ENCODE measurements around the gene ORAI1. TPM values are rescaled to one million over a fixed set of nuclear protein-coding genes. Genes with fewer than 3 reads are reported as not detected.
"Not testable (repeated sequence)": the region's sequence is repeated elsewhere in the genome, so short reads cannot be mapped to it uniquely, and the experiment has no call there.

The ORAI1 gene
- polyA plus RNA-seq, 3 donors from 2014 or later = 145 to 216 (median 183) TPM

DNA sequence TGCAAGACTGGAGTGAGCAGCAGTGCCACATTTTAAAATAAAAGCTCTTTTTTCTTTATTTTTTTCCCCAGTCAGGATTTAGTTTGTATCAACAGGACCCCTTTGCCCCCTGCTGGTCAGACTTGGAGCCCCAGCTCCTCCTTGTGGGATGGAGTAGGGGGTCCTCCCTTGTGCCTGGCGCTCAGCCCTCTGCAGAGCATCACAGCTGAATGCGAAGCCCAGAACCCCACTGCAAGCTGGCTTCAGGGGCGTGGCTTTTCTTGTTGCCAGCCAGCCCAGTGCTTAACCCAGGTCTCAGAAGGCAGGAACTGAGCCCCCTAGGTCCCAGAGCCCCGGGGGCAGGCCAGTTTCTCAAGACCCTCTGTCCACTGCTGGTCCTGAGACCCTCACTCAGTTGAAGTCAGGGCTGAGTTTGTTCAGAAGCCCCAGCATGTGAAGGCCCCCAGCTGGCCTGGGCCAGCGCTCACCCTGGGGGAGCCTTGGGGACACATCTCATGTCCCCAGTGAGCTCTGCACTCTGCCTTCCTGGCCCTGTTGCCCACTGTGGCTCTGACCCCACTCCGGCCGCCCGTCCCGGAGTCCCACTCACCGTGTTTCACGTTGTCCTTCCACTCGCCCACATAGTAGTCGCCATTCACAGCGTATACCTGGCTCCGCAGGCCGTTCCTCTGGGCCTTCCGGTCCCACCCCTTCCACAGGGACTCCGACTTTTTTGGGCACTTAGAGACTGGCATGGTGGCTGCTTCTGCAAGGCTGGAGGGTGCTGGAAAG, 42.6 kb downstream of the ORAI1 start:
- H3K4me3 Mint-ChIP-seq = no peak overlapping the region
- peak; percentile 49 to 55 (median 50) for DNase-seq
- peaks cover 4 to 7% (median 7%) of the 10 kb centered on the region in 3 donors for H3K36me3 Mint-ChIP-seq
- peaks cover 49 to 50% of the 10 kb centered on the region in 2 donors for H3K4me1 Mint-ChIP-seq
- H3K27ac Mint-ChIP-seq = peak overlapping the region; percentile 23 to 85 (median 81)
- no peaks in the 10 kb centered on the region for H3K9me3 Mint-ChIP-seq
- peaks cover 18 to 25% (median 20%) of the 10 kb centered on the region in 3 donors for H3K27me3 Mint-ChIP-seq (ENCODE audit: low read depth in 3 of 3)

DNA sequence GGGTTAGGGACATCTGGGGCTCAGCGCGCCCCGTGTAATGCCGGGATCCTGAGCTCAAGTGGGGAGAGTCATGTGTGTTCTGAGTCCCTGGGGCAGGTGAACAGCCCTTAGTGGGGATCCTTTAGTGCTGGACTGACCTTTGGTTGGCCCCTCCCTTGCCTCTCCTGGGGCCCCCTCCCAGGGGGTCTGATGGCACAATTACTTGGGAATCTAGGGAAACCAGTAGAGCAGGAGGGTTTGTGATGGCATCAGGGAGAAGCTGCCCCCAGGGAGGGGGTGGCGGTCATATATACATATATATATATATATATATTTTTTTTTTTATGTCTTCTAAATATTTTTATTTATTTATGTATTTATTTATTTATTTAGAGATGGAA, 43.2 kb downstream of the ORAI1 start, which contains the start of gene MORN3:
Gene MORN3 (minus strand): TSS at position 134 of the 380 bp plus-strand sequence. CDS start 171 bp downstream, outside the sequence.
- Mint-ChIP-seq H3K4me1 (peaks cover 43 to 44% of the 10 kb centered on the region in 2 donors), H3K9me3 (no peaks in the 10 kb centered on the region), H3K4me3 (peak within 1 kb of the TSS in 2 of 5 donors; percentile 8 to 14), H3K36me3 (peaks cover 0 to 4% (median 3%) of the 10 kb centered on the region in 3 donors), H3K27ac (peak within 1 kb of the TSS; percentile 23 to 85 (median 82)), H3K27me3 (ENCODE audit: low read depth in 3 of 3) (peaks cover 16 to 19% (median 19%) of the 10 kb centered on the region in 3 donors)
- no peak for DNase-seq

- H3K27ac Mint-ChIP-seq = peak overlapping the region; percentile 100
- H3K27me3 Mint-ChIP-seq (ENCODE audit: low read depth in 3 of 3) = peaks cover 14 to 19% (median 16%) of the 10 kb centered on the region in 3 donors
- DNase-seq = no peak
- H3K4me1 Mint-ChIP-seq = peaks cover 25 to 32% of the 10 kb centered on the region in 2 donors
- peak overlapping the region; percentile 92 to 99 (median 95) for H3K4me3 Mint-ChIP-seq
- H3K36me3 Mint-ChIP-seq = no peaks in the 10 kb centered on the region
- H3K9me3 Mint-ChIP-seq = no peaks in the 10 kb centered on the region
Observed at GRCh38 chr12:121673013-121673511, 46.7 kb downstream of the ORAI1 start.

DNA sequence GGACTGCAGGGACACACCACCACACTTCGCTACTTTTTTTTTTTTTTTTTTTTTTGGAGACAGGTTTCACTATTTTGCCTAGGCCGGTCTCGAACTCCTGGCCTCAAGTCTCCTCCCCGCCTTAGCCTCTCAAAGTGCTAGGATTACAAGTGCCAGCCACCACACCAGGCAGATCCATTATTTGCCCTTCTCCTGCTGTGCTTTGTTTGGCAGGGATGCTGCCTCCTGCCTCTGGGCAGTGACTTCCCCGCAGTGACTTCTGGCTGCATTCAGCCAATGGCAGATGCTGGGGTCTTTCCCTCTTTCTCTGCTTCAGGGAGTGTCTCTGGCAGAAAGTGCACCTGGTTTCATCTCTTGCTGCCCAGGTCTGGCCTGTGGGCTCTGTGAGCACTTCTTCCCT, 49.9 kb downstream of the ORAI1 start:
- DNase-seq = no peak
- H3K27ac Mint-ChIP-seq = peak overlapping the region; percentile 1 to 83 (median 76)
- H3K4me3 Mint-ChIP-seq = no peak overlapping the region
- H3K36me3 Mint-ChIP-seq = no peaks in the 10 kb centered on the region
- H3K4me1 Mint-ChIP-seq = peaks cover 18 to 23% of the 10 kb centered on the region in 2 donors
- peaks cover 17 to 19% (median 18%) of the 10 kb centered on the region in 3 donors for H3K27me3 Mint-ChIP-seq (ENCODE audit: low read depth in 3 of 3)
- no peaks in the 10 kb centered on the region for H3K9me3 Mint-ChIP-seq

DNA sequence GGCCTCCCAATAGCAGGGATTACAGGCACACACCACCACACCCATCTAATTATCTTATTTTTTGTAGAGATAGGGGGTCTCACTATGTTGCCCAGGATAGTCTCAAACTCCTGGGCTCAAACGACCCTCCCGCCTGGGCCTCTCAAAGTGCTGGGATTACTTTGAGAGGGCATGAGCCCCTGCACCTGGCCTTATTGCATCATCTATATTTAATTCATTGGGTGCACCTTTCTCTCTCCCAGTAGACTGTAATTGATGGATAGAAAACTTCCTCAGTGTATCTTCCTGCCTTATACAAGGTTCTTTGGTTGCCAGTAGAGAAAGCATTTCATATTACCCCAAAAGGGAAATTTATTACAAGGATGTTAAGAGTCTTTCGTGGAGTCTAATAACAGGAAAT, 52.0 kb downstream of the ORAI1 start:
- no peaks in the 10 kb centered on the region for H3K36me3 Mint-ChIP-seq
- H3K27me3 Mint-ChIP-seq (ENCODE audit: low read depth in 3 of 3) = peaks cover 6 to 9% (median 8%) of the 10 kb centered on the region in 3 donors
- no peak overlapping the region for H3K4me3 Mint-ChIP-seq
- peaks cover 9 to 11% of the 10 kb centered on the region in 2 donors for H3K4me1 Mint-ChIP-seq
- no peak for DNase-seq
- no peaks in the 10 kb centered on the region for H3K9me3 Mint-ChIP-seq
- peak overlapping the region in 5 of 6 donors; percentile 41 to 77 (median 63) for H3K27ac Mint-ChIP-seq

GRCh38 chr12:121678716-121679300, 52.5 kb downstream of the ORAI1 start:
- H3K4me3 Mint-ChIP-seq = no peak overlapping the region
- peak overlapping the region in 4 of 6 donors; percentile 19 to 78 (median 76) for H3K27ac Mint-ChIP-seq
- H3K9me3 Mint-ChIP-seq = no peaks in the 10 kb centered on the region
- H3K4me1 Mint-ChIP-seq = peaks cover 5 to 6% of the 10 kb centered on the region in 2 donors
- H3K36me3 Mint-ChIP-seq = no peaks in the 10 kb centered on the region
- H3K27me3 Mint-ChIP-seq (ENCODE audit: low read depth in 3 of 3) = peaks cover 4 to 8% (median 7%) of the 10 kb centered on the region in 3 donors
- DNase-seq = no peak

GRCh38 chr12:121679661-121680197, 53.4 kb downstream of the ORAI1 start:
- not testable (repeated sequence) for H3K27me3 Mint-ChIP-seq (ENCODE audit: low read depth in 3 of 3); H3K9me3 Mint-ChIP-seq; H3K4me1 Mint-ChIP-seq; DNase-seq; H3K36me3 Mint-ChIP-seq; H3K4me3 Mint-ChIP-seq
- H3K27ac Mint-ChIP-seq = peak overlapping the region in 4 of 6 donors; percentile 57 to 78 (median 76)

DNA sequence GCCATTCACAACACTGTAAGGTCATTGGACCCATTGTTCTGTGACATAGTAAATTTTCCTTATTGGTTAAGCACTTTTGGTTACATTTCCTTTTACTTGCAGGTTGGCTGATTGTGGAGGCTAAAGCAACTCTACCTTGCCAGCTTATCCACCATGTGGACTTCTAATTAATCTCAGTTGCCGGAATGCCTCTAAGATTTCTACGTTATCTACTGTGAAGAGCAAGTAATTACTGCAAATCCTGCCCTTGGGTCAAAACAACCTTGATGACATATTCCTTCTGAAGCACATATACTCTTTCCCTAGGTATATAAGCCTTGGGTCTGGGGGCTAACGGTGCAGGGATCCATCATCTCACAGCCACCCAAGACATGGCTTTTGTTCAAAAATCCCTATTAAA, 62.6 kb downstream of the ORAI1 start:
- Mint-ChIP-seq H3K9me3 (no peaks in the 10 kb centered on the region), H3K4me3 (no peak overlapping the region), H3K4me1 (peaks cover 6 to 8% of the 10 kb centered on the region in 2 donors), H3K27ac (peak overlapping the region in 2 of 6 donors; percentile 62 to 67), H3K36me3 (no peaks in the 10 kb centered on the region), H3K27me3 (ENCODE audit: low read depth in 3 of 3) (peaks cover 4 to 7% (median 7%) of the 10 kb centered on the region in 3 donors)
- DNase-seq = no peak

DNA sequence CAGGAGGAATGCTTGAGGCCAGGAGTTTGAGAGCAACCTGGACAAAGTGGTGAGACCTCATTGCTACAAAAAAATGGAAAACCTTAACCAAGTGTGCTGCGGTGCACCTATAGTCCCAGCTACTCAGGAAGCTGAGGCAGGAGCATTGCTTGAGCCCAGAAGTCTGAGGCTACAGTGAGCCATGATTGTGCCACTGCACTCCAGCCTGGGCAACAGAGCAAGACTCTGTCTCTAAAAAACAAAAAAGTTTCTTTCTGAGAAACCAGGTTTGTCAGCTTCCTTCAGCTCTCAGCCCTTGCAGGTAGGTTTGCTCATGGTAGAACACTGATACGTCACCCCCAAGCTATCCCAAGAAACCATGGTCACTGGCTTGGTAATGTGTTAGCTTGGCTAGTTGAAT, 63.1 kb downstream of the ORAI1 start:
- Mint-ChIP-seq H3K4me1 (peaks cover 6 to 8% of the 10 kb centered on the region in 2 donors), H3K9me3 (no peaks in the 10 kb centered on the region), H3K27me3 (ENCODE audit: low read depth in 3 of 3) (peaks cover 4 to 7% (median 7%) of the 10 kb centered on the region in 3 donors), H3K4me3 (no peak overlapping the region), H3K36me3 (no peaks in the 10 kb centered on the region), H3K27ac (peak overlapping the region in 1 of 6 donors; percentile 62)
- no peak for DNase-seq

Other genes starting within 250 kb of the ORAI1 start
- gene RNF34, start 226.4 kb upstream of the ORAI1 start, polyA plus RNA-seq = 10 to 100 TPM; 31.8 to 73.9 (median 57.9) TPM
- 10 to 100 TPM in 2 of 3 donors, 1 to 10 TPM in 1; 9.6 to 17.0 (median 10.4) TPM for gene KDM2B, start 45.5 kb upstream of the ORAI1 start, polyA plus RNA-seq
- gene MORN3, start 43.1 kb downstream of the ORAI1 start, polyA plus RNA-seq = 1 to 10 TPM; 1.4 to 3.4 (median 2.0) TPM
- gene TMEM120B, start 86.2 kb downstream of the ORAI1 start, polyA plus RNA-seq = 1 to 10 TPM; 1.8 to 4.0 (median 3.1) TPM
- gene RHOF, start 167.2 kb downstream of the ORAI1 start, polyA plus RNA-seq = 100 to 1,000 TPM in 2 of 3 donors, 10 to 100 TPM in 1; 97.6 to 183 (median 128) TPM
- 1 to 10 TPM in 1 of 3 donors, under 1 TPM in 1, not detected in 1; 0.56 to 2.3 TPM for gene SETD1B, start 177.5 kb downstream of the ORAI1 start, polyA plus RNA-seq
- gene HPD, start 232.3 kb downstream of the ORAI1 start, polyA plus RNA-seq = not detected